Measurements from ENCODE around the gene TMEM163.

TMEM163 gene

DNA sequence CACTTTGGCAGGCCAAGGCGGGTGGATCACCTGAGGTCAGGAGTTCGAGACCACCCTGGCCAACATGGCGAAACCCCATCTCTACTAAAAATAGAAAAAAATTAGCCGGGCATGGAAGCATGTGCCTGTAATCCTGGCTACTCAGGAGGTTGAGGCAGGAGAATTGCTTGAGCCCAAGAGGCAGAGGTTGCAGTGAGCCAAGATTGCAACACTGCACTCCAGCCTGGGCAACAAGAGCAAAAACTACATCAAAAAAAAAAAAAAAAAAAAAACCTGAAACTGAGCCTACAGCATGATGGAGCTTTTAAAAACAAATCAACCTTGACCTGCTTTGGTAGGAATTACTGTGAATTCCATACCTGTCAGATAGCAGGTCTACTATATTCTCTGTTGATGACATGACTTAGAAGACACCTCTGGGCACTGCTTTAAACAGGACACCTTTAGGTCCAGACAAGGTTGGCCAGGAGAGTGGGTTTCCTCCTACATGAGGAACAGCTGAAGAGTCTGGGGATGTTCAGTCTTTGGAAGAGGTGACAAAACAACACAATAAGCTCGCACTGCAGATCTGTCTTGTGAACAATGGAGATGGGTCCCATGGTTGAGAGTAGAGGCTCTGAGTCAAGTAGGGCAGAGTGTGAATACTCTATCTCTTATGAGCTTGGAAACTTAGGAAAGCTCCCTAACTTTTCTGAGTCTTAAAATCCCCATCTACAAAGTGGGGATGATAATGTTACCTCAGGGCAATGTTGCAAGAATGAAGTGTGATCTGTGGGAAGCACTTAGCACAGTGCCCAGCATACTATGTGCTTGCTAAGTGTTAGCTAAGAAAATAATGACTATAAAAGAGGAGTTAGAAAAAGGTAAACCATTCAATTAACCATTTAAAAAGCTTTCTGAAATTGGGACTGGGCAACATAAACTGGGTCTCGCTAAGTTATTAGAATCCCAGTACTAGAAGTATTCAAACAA, 25.2 kb downstream of the TMEM163 start:
- no peak for DNase-seq (ENCODE audit: low read depth in 2 of 3, low spot score in 2 of 3)

DNA sequence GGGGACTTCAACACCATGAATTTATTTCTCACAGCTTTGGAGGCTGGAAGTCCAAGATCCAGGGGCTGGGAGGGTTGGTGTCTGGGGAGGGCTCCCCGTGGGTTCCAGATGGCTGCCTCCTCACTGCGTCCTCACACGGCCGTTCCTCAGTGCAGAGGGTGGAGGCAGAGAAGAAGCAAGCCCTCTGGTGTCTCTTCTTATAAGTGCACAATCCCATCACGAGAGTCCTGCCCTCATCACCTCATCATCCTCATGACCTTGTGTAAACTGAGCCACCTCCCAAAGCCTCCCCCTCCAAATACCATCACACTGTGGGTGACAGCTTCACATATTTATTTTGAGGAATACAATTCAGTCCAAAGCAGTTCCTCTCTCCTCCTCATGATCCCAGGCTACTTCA, 26.3 kb downstream of the TMEM163 start:
- DNase-seq (ENCODE audit: low read depth in 2 of 3, low spot score in 2 of 3): no peak

DNA sequence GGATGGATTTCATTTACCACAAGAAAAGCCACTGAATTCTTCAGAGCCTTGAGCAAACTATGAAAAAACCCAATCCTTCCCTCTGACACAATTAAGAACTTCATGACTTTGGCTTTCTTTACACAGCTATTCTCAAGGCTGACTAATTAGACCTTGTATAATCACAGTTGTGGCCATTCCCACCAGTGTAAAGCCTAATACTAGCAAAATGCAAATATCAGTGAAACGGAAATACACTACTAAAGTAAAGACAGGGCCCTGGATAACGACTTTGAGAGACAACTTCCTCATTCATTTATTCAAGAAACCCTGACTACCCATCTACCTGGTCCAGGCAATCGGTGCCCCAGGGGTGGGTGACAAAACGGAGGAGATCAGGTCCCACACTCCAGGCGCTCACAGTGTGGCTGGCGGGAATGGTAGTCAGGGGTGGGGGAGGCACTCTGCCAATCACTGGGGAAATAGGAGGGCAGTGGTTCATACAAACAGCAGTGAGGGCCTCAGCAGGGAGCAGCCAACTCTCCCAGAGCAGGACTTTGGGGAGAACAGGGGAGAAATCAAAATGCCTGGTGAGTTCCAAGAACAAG, 28.1 kb downstream of the TMEM163 start:
- DNase-seq (ENCODE audit: low read depth in 2 of 3, low spot score in 2 of 3): no peak

DNA sequence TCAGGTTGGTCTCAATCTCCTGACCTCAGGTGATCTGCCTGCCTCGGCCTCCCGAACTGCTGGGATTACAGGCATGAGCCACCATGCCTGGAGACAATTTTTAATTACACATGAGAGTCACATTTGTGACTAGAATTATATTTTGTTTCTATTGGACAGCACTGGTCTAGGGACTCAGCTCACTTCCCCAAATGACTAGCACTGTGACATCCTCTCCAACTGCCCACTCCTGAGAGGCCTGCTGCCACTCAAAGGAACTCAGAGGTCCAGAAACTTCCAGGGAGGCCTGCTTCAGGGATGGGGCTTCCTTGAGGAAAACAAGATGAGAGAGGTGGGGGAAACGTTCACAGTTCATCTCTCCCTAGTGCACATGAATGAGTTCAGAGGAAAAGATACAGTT, 29.5 kb downstream of the TMEM163 start:
- DNase-seq (ENCODE audit: low read depth in 2 of 3, low spot score in 2 of 3): no peak

DNA sequence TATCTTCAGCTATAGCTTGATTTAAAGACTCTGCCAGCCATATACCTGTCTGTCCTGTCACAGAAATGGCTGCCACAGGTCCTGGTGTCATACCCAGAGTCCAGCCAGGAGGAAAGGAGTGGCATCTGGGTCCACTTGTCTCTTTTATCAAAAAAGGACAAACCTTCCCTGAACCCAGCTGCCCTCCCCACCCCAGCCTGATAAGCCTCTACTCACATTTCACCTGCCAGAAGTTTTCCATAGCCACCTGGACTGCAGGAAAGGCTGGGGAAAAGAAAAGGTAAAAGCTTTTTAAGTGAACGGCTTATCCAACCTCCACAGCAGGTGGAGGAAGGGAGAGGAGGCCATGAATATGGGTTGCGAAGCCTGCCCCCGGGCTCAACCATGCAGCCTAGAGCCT, 32.8 kb downstream of the TMEM163 start:
- DNase-seq (ENCODE audit: low read depth in 2 of 3, low spot score in 2 of 3): no peak

DNA sequence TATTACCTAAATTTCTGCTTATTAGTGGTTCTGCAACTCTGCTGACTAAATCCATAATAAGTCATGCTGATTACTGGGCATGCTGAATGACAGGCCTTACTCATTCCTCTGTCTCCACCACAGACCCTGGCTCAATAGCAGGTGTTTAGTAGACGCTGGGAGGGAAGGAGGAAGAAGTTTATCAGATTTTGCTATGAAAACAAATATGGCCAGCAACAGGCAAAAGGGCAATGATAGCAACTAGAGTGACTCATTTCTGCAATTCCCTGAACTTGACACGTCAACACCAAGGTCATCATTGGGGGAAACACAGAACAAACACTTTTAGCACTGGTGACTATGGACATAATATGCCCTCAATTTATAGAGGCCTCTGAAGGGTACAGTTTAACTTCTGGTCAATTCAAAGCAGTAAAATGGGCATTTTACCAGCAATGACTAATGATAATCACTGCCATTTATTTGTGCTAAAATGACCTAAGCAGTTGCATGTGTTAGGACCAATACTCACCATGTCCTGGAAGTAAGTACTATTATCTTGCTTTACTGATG, 35.2 kb downstream of the TMEM163 start:
- DNase-seq (ENCODE audit: low read depth in 2 of 3, low spot score in 2 of 3): no peak

DNA sequence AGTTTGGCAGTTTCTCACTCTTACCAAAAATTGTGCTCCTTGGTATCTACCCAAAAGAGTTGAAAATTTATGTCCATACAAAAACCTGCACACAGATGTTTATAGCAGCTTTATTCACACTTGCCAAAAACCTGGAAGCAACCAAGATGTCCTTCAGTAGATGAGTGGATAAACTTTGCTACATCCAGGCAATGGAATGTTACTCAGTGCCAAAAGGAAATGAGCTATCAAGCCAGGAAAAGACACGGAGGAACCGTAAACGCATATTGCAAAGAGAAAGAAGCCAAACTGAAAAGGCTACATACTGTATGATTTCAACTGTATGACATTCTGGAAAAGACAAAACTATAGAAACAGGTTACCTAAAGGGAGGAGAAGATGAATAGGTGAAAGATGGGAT, 36.1 kb downstream of the TMEM163 start:
- no peak for DNase-seq (ENCODE audit: low read depth in 2 of 3, low spot score in 2 of 3)

DNA sequence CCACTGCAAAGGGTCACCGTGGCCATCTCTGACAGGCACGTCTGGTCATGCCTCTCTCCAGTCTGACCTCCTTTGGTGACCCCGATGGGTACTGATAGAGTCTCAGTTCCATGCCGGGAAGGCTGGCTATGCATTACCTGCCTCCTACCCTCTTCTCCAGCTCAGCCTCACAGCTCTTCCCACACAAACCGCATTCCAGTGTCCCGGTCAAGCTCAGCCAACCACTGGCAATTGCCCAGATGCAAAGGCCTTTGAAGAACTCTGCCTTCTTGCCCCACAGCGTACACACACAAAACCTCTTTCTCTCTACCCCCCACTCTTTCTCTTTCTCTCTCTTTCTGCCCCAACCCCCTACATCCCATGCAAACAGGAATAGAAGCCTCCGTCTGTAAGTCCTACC, 37.6 kb downstream of the TMEM163 start:
- no peak for DNase-seq (ENCODE audit: low read depth in 2 of 3, low spot score in 2 of 3)

DNA sequence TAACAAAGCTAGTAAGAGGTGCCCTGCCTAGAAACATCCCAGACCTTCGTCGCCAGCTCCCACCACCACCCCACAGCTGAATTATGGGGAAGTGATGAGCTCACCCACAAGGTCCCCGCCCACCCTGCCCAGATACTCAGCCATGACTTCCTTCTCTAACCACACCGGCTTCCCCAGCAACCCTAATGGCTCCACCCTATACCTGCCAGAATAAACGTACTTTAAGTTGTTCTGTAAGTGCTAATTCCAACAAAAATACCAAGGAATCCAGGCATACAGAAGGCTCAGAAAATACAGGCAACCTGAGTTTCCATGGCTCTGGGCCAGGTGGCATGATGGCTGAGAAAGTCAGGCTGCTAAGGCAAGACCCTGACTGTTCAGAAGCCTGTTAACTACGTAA, 39.1 kb downstream of the TMEM163 start:
- no peak for DNase-seq (ENCODE audit: low read depth in 2 of 3, low spot score in 2 of 3)

- DNase-seq (ENCODE audit: low read depth in 2 of 3, low spot score in 2 of 3): no peak
Measured at GRCh38 chr2:134679294-134679693, 39.5 kb downstream of the TMEM163 start.

GRCh38 chr2:134677856-134678756, 40.7 kb downstream of the TMEM163 start:
- no peak for DNase-seq (ENCODE audit: low read depth in 2 of 3, low spot score in 2 of 3)

DNA sequence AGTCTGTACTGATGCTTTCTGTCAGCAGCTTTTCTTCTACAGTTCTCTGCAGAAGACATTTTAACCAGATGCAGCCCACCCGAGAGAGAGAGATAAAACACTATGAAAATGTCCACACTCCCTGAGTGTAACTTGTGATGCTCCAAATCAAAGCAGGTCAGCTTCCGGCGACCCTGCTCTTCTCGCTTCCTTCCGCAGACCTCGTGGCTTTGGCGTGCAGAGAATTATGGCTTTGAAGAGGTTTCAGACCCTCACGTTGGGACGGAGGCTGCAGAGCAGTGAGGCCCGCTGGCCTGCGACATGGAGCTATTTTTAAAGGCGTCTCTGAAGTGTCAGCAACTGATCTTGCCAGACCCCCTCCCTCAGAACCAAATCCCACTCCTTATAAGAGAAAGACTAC, 41.8 kb downstream of the TMEM163 start:
- no peak for DNase-seq (ENCODE audit: low read depth in 2 of 3, low spot score in 2 of 3)

DNA sequence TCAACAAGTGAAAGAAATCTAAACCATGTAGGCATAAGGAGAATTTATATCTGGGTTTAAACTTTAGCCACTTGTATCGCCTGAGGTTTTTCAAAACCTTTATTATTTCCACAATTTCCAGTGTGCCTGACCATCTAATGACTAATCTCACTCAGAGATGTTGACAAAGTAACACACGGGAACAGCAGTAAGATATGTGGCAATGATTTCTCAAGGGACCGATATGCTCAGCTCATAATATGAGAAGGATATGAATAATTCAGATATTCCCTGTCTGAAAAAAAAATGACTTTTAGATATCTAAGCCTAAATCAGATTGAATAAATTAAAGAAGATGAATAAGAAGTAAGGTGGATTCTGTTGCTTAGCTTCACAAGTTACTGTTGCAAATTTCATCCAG, 43.5 kb downstream of the TMEM163 start:
- no peak for DNase-seq (ENCODE audit: low read depth in 2 of 3, low spot score in 2 of 3)

- DNase-seq (ENCODE audit: low read depth in 2 of 3, low spot score in 2 of 3): no peak
Measured at GRCh38 chr2:134674687-134675086, 44.1 kb downstream of the TMEM163 start.

DNA sequence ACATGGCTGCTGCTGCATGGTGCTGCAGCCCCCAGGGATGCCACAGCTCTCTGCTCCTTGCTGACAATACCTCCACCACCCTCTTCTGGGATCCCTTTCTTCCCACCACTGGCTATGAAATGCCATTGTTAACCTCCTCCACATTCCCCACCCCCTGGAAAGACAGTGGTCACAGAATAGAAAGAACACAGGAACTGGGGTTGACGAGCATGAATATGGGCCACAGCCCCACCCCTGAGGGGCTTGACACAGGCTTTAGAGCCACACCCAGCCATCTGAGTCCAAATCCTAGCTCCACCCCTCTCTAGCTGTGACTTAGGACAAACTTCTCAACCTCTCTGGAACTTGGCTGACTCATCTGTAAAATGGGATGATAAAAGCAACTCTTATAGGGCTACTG, 47.3 kb downstream of the TMEM163 start:
- no peak for DNase-seq (ENCODE audit: low read depth in 2 of 3, low spot score in 2 of 3)

DNA sequence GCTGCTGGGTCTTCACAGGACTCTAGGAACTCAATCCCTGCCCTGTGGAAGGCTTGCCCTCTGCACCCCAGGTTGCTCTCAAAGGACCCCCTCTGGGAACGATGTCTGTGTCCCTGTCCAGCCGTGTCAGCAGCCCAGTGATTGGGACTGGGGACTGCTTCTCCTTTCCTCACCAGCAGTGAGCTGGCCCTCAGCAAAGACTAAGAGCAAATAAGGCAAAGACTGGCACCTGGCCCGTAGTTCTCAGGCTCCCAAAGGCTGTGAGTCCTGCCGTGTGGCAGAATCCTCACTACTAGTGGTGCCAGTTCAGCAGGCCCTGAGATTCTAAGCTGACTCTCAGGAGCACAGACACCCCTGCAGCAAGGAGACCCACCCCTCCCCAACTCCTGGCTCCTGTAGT, 47.8 kb downstream of the TMEM163 start:
- no peak for DNase-seq (ENCODE audit: low read depth in 2 of 3, low spot score in 2 of 3)

GRCh38 chr2:134669731-134670669, 48.8 kb downstream of the TMEM163 start:
- DNase-seq (ENCODE audit: low read depth in 2 of 3, low spot score in 2 of 3): no peak

GRCh38 chr2:134668821-134669220, 50.0 kb downstream of the TMEM163 start:
- peak; percentile 44 to 69 (median 54) for DNase-seq (ENCODE audit: low read depth in 2 of 3, low spot score in 2 of 3)

- no peak for DNase-seq (ENCODE audit: low read depth in 2 of 3, low spot score in 2 of 3)
Measured at GRCh38 chr2:134667541-134667940, 51.3 kb downstream of the TMEM163 start.

GRCh38 chr2:134667081-134667480, 51.7 kb downstream of the TMEM163 start:
- DNase-seq (ENCODE audit: low read depth in 2 of 3, low spot score in 2 of 3): no peak

Measured in activated CD8-positive, alpha-beta memory T cell treated with anti-CD3 and anti-CD28 coated beads for 48 hours (primary cell).